ENCODE results near the gene ZBTB32. TPM values are rescaled to one million over a fixed set of nuclear protein-coding genes. Genes with fewer than 3 reads are reported as not detected.

Gene ZBTB32
- total RNA-seq, 2 experiments from 2014 or later = 174 to 181 TPM

DNA sequence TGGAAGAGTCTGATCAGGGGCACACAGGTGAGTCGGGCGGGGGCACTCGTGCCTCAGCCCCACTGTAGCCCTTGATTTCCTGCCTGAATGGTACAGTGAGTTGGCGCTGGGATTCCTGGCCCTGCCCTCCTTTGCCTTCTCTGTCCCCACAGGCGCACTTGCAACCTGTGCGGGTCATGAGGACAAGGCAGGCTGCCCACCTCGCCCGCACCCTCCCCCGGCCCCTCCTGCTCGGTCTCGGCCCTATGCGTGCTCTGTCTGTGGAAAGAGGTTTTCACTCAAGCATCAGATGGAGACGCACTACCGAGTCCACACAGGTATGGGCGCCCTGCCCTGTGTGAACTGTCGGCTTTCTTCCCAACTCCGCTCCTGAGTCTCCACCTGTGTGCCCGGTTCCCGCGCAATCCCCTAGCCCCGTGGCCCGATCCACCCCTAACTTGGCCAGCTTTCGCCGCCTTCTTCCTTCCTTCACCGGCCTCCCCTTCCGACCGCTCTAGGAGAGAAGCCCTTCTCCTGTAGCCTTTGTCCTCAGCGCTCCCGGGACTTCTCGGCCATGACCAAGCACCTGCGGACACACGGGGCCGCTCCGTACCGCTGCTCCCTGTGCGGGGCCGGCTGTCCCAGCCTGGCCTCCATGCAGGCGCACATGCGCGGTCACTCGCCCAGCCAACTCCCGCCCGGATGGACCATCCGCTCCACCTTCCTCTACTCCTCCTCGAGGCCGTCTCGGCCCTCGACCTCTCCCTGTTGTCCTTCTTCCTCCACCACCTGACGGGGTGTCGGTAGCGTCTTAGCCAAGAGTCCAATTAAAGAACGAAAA is 11.8 kb downstream of the ZBTB32 start:
- Mint-ChIP-seq H3K27ac (peak overlapping the region; percentile 100), H3K9me3 (peaks cover 2% of the 10 kb centered on the region), H3K4me3 (peak overlapping the region; percentile 92), H3K27me3 (ENCODE audit: low read depth) (no peaks in the 10 kb centered on the region), H3K4me1 (ENCODE audit: low read depth) (peaks cover 36% of the 10 kb centered on the region), H3K36me3 (ENCODE audit: low read depth) (peaks cover 57% of the 10 kb centered on the region)
- intact Hi-C loops (cut with micrococcal nuclease) = loop anchor here (1.0 to 10.0 kb wide), 4 partner anchors 22 to 399 kb away; partner anchors contain the start of genes OVOL3, POLR2I, TBCB and THAP8
- DNase-seq = peak; percentile 60
- CTCF ChIA-PET = interaction anchor here (5.9 to 6.3 kb wide), 2 partner anchors 14 to 22 kb away, joined by 43 to 120 read pairs; no protein-coding TSS in a partner anchor

DNA sequence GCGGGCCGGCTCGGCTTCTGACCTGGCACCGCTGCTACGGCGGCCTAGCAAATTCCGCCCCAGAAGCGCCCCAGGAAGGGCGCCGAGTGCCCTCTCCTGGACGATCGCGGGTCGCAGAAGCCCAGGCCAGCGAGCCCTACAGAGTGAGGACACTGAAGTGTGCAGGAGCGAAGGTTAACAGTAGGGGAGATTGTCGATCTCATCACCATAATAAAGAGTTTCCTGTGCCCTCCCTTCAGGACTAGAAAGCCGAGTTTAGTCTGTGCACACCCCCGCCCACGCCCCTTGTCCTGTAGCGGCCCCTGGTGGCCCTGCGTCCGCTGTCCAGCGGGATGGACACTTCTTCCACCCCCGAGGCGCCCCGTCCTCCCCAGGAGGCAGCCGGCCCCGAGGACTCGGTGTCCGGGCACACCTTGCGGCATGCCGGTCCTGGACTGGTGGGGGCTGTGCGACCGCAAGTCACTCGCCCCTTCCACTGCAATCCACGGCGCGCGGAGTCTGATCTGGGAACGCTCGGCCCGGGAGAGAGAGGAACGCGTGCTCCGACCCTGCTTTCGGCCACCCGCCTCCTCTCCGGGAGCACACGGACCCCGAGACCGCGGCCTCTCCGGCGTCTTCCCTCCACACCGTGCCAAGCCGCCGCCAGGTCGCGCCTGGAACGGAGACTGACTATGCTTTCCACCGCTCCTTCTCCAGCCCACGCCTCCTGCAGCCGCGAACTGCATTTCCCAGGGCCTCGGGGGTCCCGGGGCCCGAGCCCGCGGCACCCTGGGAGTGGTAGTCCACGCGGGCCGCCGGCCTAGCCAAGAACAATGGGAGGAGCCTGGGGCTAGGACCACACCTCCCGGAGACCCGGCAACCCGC is 12.7 kb downstream of the ZBTB32 start:
- DNase-seq = peak; percentile 96
- no peaks in the 10 kb centered on the region for H3K9me3 Mint-ChIP-seq
- H3K4me3 Mint-ChIP-seq = peak overlapping the region; percentile 92
- peak overlapping the region; percentile 100 for H3K27ac Mint-ChIP-seq
- intact Hi-C loops (cut with micrococcal nuclease) = loop anchor here (1.0 to 10.0 kb wide), 13 partner anchors 15 to 398 kb away; partner anchors contain the start of genes ALKBH6, ARHGAP33, OVOL3 and POLR2I
- peaks cover 61% of the 10 kb centered on the region for H3K36me3 Mint-ChIP-seq (ENCODE audit: low read depth)
- H3K4me1 Mint-ChIP-seq (ENCODE audit: low read depth) = peaks cover 32% of the 10 kb centered on the region
- CTCF ChIA-PET = interaction anchor here (6.3 kb wide), 1 partner anchor 23 kb away, joined by 120 read pairs; no protein-coding TSS in a partner anchor
- H3K27me3 Mint-ChIP-seq (ENCODE audit: low read depth) = no peaks in the 10 kb centered on the region

GRCh38 chr19:35717665-35718344 is 13.4 kb downstream of the ZBTB32 start, which contains the start of gene KMT2B:
TSS of gene KMT2B (plus strand) at chr19:35718003. CDS start at chr19:35718019, 16 bp downstream.
- Mint-ChIP-seq H3K4me3 (peak within 1 kb of the TSS; percentile 93), H3K36me3 (ENCODE audit: low read depth) (peaks cover 62% of the 10 kb centered on the region), H3K9me3 (no peaks in the 10 kb centered on the region), H3K4me1 (ENCODE audit: low read depth) (peaks cover 26% of the 10 kb centered on the region), H3K27ac (peak within 1 kb of the TSS; percentile 100), H3K27me3 (ENCODE audit: low read depth) (no peaks in the 10 kb centered on the region)
- CTCF ChIA-PET = interaction anchor here (1.5 kb wide), 1 partner anchor 23 kb away, joined by 13 read pairs; no protein-coding TSS in a partner anchor
- intact Hi-C loops (cut with micrococcal nuclease) = loop anchor here (1.0 to 10.0 kb wide), 11 partner anchors 16 to 397 kb away; partner anchors contain the start of genes ALKBH6, ARHGAP33, OVOL3 and POLR2I
- no peak for DNase-seq

DNA sequence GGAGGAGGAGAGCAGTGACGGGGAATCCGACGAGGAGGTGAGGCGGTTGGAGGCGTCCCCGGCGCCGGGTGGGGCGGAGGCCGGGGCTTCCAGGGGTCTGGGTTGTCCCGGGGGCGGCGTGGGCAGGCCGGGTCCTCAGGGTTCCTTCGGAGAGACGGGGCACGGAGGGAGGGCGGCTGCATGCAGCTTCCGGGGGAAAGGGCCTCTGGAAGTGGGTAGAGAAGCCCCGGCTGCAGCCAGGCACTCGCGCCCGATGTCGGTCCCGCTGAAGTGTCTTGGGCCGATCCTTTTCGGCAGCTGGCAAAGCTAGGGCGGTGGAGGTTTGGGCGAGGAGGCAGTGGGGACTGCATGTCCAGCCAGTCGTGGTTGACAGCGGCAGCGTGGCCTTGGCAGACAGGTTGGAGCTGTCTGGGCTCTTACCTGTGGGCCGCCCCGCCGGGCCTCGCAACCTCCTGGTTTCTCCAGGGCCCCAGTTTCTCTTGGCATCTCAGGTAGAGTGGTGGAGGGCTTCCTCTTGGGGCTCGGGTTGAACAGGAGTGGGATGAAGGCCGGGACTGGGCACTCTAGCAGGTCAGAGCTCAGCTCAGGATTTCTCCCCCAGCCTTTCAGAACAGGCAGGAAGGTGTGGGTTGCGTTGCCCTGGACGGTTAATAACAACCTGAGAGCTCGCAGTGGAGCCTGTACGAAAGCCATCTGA is 14.1 kb downstream of the ZBTB32 start:
- intact Hi-C loops (cut with micrococcal nuclease) = loop anchor here (5.0 to 10.0 kb wide), 2 partner anchors 334 to 396 kb away; partner anchors contain the start of genes OVOL3, POLR2I, TBCB and THAP8
- Mint-ChIP-seq H3K4me3 (peak overlapping the region; percentile 93), H3K36me3 (ENCODE audit: low read depth) (peaks cover 64% of the 10 kb centered on the region), H3K27me3 (ENCODE audit: low read depth) (no peaks in the 10 kb centered on the region), H3K27ac (peak overlapping the region; percentile 89), H3K9me3 (no peaks in the 10 kb centered on the region), H3K4me1 (ENCODE audit: low read depth) (peaks cover 24% of the 10 kb centered on the region)
- CTCF ChIA-PET = interaction anchor here (0.7 to 1.5 kb wide), 4 partner anchors 19 to 101 kb away, joined by 3 to 13 read pairs (median 3); no protein-coding TSS in a partner anchor
- DNase-seq = peak; percentile 58

GRCh38 chr19:35719402-35720162 is 15.2 kb downstream of the ZBTB32 start:
- peak overlapping the region; percentile 93 for H3K4me3 Mint-ChIP-seq
- peaks cover 59% of the 10 kb centered on the region for H3K36me3 Mint-ChIP-seq (ENCODE audit: low read depth)
- H3K27me3 Mint-ChIP-seq (ENCODE audit: low read depth) = no peaks in the 10 kb centered on the region
- intact Hi-C loops (cut with micrococcal nuclease) = loop anchor here (5.0 to 10.0 kb wide), 2 partner anchors 333 to 395 kb away; partner anchors contain the start of genes OVOL3, POLR2I, TBCB and THAP8
- DNase-seq = no peak
- H3K4me1 Mint-ChIP-seq (ENCODE audit: low read depth) = peaks cover 18% of the 10 kb centered on the region
- peak overlapping the region; percentile 74 for H3K27ac Mint-ChIP-seq
- CTCF ChIA-PET = interaction anchor here (0.7 to 1.5 kb wide), 5 partner anchors 18 to 100 kb away, joined by 3 to 13 read pairs (median 3); no protein-coding TSS in a partner anchor
- no peaks in the 10 kb centered on the region for H3K9me3 Mint-ChIP-seq

DNA sequence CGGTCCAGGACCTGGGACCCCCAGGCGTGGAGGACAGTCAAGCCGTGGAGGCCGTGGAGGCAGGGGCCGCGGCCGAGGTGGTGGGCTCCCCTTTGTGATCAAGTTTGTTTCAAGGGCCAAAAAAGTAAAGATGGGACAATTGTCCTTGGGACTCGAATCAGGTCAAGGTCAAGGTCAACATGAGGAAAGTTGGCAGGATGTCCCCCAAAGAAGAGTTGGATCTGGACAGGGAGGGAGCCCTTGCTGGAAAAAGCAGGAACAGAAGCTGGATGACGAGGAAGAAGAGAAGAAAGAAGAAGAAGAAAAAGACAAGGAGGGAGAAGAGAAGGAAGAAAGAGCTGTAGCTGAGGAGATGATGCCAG is 15.8 kb downstream of the ZBTB32 start:
- H3K36me3 Mint-ChIP-seq (ENCODE audit: low read depth) = peaks cover 57% of the 10 kb centered on the region
- H3K4me1 Mint-ChIP-seq (ENCODE audit: low read depth) = peaks cover 18% of the 10 kb centered on the region
- H3K27me3 Mint-ChIP-seq (ENCODE audit: low read depth) = no peaks in the 10 kb centered on the region
- CTCF ChIA-PET = interaction anchor here (1.2 kb wide), 1 partner anchor 24 kb away, joined by 4 read pairs; no protein-coding TSS in a partner anchor
- DNase-seq = no peak
- H3K4me3 Mint-ChIP-seq = peak overlapping the region; percentile 8
- intact Hi-C loops (cut with micrococcal nuclease) = no loop called here
- H3K9me3 Mint-ChIP-seq = no peaks in the 10 kb centered on the region
- peak overlapping the region; percentile 5 for H3K27ac Mint-ChIP-seq

DNA sequence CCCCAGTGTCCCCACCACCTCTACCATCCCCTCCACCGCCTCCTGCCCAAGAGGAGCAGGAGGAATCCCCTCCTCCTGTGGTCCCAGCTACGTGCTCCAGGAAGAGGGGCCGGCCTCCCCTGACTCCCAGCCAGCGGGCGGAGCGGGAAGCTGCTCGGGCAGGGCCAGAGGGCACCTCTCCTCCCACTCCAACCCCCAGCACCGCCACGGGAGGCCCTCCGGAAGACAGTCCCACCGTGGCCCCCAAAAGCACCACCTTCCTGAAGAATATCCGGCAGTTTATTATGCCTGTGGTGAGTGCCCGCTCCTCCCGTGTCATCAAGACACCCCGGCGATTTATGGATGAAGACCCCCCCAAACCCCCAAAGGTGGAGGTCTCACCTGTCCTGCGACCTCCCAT is 16.3 kb downstream of the ZBTB32 start:
- H3K4me1 Mint-ChIP-seq (ENCODE audit: low read depth) = peaks cover 18% of the 10 kb centered on the region
- H3K36me3 Mint-ChIP-seq (ENCODE audit: low read depth) = peaks cover 56% of the 10 kb centered on the region
- no peaks in the 10 kb centered on the region for H3K27me3 Mint-ChIP-seq (ENCODE audit: low read depth)

GRCh38 chr19:35721374-35721773 is 17.0 kb downstream of the ZBTB32 start:
- Mint-ChIP-seq H3K4me1 (ENCODE audit: low read depth) (peaks cover 18% of the 10 kb centered on the region), H3K27me3 (ENCODE audit: low read depth) (no peaks in the 10 kb centered on the region), H3K27ac (no peak overlapping the region), H3K4me3 (no peak overlapping the region), H3K36me3 (ENCODE audit: low read depth) (peaks cover 53% of the 10 kb centered on the region), H3K9me3 (no peaks in the 10 kb centered on the region)
- CTCF ChIA-PET = interaction anchor here (1.0 kb wide), 1 partner anchor 25 kb away, joined by 4 read pairs; no protein-coding TSS in a partner anchor
- intact Hi-C loops (cut with micrococcal nuclease) = no loop called here
- DNase-seq = no peak

More for the DNA sequence above, 16.3 kb downstream of the ZBTB32 start:
- no peak overlapping the region for H3K27ac Mint-ChIP-seq
- intact Hi-C loops (cut with micrococcal nuclease) = no loop called here
- CTCF ChIA-PET = interaction anchor here (1.2 kb wide), 1 partner anchor 24 kb away, joined by 4 read pairs; no protein-coding TSS in a partner anchor
- no peak for DNase-seq
- H3K9me3 Mint-ChIP-seq = no peaks in the 10 kb centered on the region
- H3K4me3 Mint-ChIP-seq = no peak overlapping the region

GRCh38 chr19:35722461-35722860 is 18.1 kb downstream of the ZBTB32 start:
- Mint-ChIP-seq H3K27ac (no peak overlapping the region), H3K9me3 (no peaks in the 10 kb centered on the region), H3K36me3 (ENCODE audit: low read depth) (peaks cover 50% of the 10 kb centered on the region), H3K4me3 (no peak overlapping the region), H3K27me3 (ENCODE audit: low read depth) (no peaks in the 10 kb centered on the region), H3K4me1 (ENCODE audit: low read depth) (peaks cover 18% of the 10 kb centered on the region)
- intact Hi-C loops (cut with micrococcal nuclease) = no loop called here
- CTCF ChIA-PET = interaction anchor here (1.7 kb wide), 1 partner anchor 28 kb away, joined by 7 read pairs; no protein-coding TSS in a partner anchor
- DNase-seq = no peak

DNA sequence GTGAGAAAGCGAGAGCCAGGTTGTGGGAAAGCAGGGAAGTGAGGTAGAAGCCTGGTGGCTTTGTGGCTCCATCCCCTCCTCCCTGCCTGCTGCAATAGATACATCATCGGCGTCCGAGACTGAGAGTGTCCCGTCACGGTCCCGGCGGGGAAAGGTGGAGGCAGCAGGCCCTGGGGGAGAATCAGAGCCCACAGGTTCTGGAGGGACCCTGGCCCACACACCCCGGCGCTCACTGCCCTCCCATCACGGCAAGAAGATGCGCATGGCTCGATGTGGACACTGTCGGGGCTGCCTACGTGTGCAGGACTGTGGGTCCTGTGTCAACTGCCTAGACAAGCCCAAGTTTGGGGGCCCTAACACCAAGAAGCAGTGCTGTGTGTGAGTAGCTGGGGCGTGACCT is 18.5 kb downstream of the ZBTB32 start:
- CTCF ChIA-PET = interaction anchor here (1.7 kb wide), 1 partner anchor 28 kb away, joined by 7 read pairs; no protein-coding TSS in a partner anchor
- intact Hi-C loops (cut with micrococcal nuclease) = no loop called here
- Mint-ChIP-seq H3K36me3 (ENCODE audit: low read depth) (peaks cover 51% of the 10 kb centered on the region), H3K27me3 (ENCODE audit: low read depth) (no peaks in the 10 kb centered on the region), H3K27ac (no peak overlapping the region), H3K9me3 (no peaks in the 10 kb centered on the region), H3K4me1 (ENCODE audit: low read depth) (peaks cover 18% of the 10 kb centered on the region), H3K4me3 (no peak overlapping the region)
- no peak for DNase-seq

Data from activated naive CD4-positive, alpha-beta T cell treated with anti-CD3 and anti-CD28 coated beads for 36 hours (primary cell).